ENCODE results near the gene ME3. TPM values are rescaled to one million over a fixed set of nuclear protein-coding genes. Genes with fewer than 3 reads are reported as not detected.

ME3 gene
- total and polyA plus RNA-seq, 2 experiments from 2014 or later = 3.5 to 17.2 TPM

DNA sequence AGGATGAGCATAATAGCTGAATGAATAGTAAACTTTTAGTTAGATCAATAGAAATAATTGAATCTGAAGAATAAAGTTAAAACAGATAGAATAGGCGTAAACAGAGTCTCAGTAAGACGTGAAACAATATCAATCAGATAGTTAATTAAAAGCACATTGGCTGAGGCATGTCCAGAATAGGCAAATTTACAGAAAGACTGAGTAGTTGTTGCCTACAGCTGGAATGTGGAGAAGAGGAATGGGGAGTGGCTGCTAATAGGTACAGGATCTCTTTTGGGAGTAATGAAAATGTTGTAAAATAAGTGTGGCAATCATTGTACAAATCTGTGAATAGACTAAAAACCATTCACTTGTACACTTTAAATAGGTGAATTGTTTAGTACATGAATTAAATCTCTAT is 36.3 kb upstream of the ME3 start:
- Histone ChIP-seq H3K9me3 (ENCODE audit: low read depth) (no peaks in the 10 kb centered on the region), H3K4me1 (ENCODE audit: low read depth) (peaks cover 8% of the 10 kb centered on the region), H3K36me3 (no peaks in the 10 kb centered on the region), H3K4me3 (no peak overlapping the region), H3K27me3 (no peaks in the 10 kb centered on the region), H3K27ac (no peak overlapping the region)
- TF ChIP-seq, protein P1, sequence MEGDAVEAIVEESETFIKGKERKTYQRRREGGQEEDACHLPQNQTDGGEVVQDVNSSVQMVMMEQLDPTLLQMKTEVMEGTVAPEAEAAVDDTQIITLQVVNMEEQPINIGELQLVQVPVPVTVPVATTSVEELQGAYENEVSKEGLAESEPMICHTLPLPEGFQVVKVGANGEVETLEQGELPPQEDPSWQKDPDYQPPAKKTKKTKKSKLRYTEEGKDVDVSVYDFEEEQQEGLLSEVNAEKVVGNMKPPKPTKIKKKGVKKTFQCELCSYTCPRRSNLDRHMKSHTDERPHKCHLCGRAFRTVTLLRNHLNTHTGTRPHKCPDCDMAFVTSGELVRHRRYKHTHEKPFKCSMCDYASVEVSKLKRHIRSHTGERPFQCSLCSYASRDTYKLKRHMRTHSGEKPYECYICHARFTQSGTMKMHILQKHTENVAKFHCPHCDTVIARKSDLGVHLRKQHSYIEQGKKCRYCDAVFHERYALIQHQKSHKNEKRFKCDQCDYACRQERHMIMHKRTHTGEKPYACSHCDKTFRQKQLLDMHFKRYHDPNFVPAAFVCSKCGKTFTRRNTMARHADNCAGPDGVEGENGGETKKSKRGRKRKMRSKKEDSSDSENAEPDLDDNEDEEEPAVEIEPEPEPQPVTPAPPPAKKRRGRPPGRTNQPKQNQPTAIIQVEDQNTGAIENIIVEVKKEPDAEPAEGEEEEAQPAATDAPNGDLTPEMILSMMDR (IDR thresholded peaks at IDR 0.05; ENCODE audit: low read depth, low read length) = no peak
- no peak for DNase-seq (ENCODE audit: low read depth in 1 of 2, low spot score in 1 of 2)

GRCh38 chr11:86706338-86707131 is 34.1 kb upstream of the ME3 start:
- no peak for DNase-seq (ENCODE audit: low read depth in 1 of 2, low spot score in 1 of 2)
- Histone ChIP-seq H3K27ac (no peak overlapping the region), H3K27me3 (no peaks in the 10 kb centered on the region), H3K9me3 (ENCODE audit: low read depth) (no peaks in the 10 kb centered on the region), H3K4me3 (no peak overlapping the region), H3K36me3 (no peaks in the 10 kb centered on the region), H3K4me1 (ENCODE audit: low read depth) (peaks cover 8% of the 10 kb centered on the region)
- TF ChIP-seq, protein P1 (IDR thresholded peaks at IDR 0.05; ENCODE audit: low read depth, low read length) = no peak

- peaks cover 8% of the 10 kb centered on the region for H3K4me1 ChIP-seq (ENCODE audit: low read depth)
- H3K27me3 ChIP-seq = no peaks in the 10 kb centered on the region
- H3K4me3 ChIP-seq = no peak overlapping the region
- no peaks in the 10 kb centered on the region for H3K36me3 ChIP-seq
- H3K27ac ChIP-seq = no peak overlapping the region
- TF ChIP-seq, protein P1 (IDR thresholded peaks at IDR 0.05; ENCODE audit: low read depth, low read length) = no peak
- H3K9me3 ChIP-seq (ENCODE audit: low read depth) = no peaks in the 10 kb centered on the region
- DNase-seq (ENCODE audit: low read depth in 1 of 2, low spot score in 1 of 2) = no peak
Measured at GRCh38 chr11:86704710-86705109, 32.3 kb upstream of the ME3 start.

GRCh38 chr11:86703987-86704386 is 31.6 kb upstream of the ME3 start:
- Histone ChIP-seq H3K27me3 (no peaks in the 10 kb centered on the region), H3K9me3 (ENCODE audit: low read depth) (no peaks in the 10 kb centered on the region), H3K4me3 (no peak overlapping the region), H3K4me1 (ENCODE audit: low read depth) (peaks cover 8% of the 10 kb centered on the region), H3K27ac (no peak overlapping the region), H3K36me3 (no peaks in the 10 kb centered on the region)
- TF ChIP-seq, protein P1 (IDR thresholded peaks at IDR 0.05; ENCODE audit: low read depth, low read length) = no peak
- no peak for DNase-seq (ENCODE audit: low read depth in 1 of 2, low spot score in 1 of 2)

- TF ChIP-seq, protein P1 (IDR thresholded peaks at IDR 0.05; ENCODE audit: low read depth, low read length) = no peak
- Histone ChIP-seq H3K27me3 (no peaks in the 10 kb centered on the region), H3K4me3 (no peak overlapping the region), H3K27ac (no peak overlapping the region), H3K9me3 (ENCODE audit: low read depth) (no peaks in the 10 kb centered on the region), H3K36me3 (no peaks in the 10 kb centered on the region), H3K4me1 (ENCODE audit: low read depth) (peaks cover 8% of the 10 kb centered on the region)
- no peak for DNase-seq (ENCODE audit: low read depth in 1 of 2, low spot score in 1 of 2)
Measured at GRCh38 chr11:86702220-86702983, 30.0 kb upstream of the ME3 start.

Data from cardiac muscle cell (in vitro differentiated cells and primary cell).